ENCODE data around the gene CFAP99.

Gene CFAP99

GRCh38 chr4:2406406-2406805, 12.3 kb upstream of the CFAP99 start:
- no peak overlapping the region for H3K4me3 ChIP-seq (ENCODE audit: low read length)
- no peak for DNase-seq (ENCODE audit: low read depth)
- TF ChIP-seq CTCF (conservative IDR thresholded peaks at IDR 0.05; ENCODE audit: low read depth, low read length) = no peak

DNA sequence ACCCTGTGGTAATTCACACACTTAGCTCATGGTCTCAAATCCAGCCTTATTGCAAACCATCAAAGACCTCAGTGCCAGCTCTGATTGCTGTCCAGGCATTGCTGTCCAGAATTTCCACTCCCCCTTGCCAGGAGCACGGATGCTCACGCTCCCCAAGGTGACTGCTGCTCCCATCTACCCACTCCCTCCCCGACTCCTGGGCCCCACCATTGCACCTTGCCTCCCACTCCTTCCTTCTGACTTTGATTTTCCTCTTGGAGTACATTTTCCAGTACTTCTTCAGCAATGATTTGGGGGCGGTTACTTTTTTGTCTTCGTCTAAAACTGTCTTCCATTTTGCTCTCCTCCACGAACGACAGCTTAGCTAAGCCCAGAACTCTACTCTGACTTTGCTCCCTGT, 11.8 kb upstream of the CFAP99 start:
- TF ChIP-seq CTCF (conservative IDR thresholded peaks at IDR 0.05; ENCODE audit: low read depth, low read length) = no peak
- H3K4me3 ChIP-seq (ENCODE audit: low read length) = no peak overlapping the region
- no peak for DNase-seq (ENCODE audit: low read depth)

DNA sequence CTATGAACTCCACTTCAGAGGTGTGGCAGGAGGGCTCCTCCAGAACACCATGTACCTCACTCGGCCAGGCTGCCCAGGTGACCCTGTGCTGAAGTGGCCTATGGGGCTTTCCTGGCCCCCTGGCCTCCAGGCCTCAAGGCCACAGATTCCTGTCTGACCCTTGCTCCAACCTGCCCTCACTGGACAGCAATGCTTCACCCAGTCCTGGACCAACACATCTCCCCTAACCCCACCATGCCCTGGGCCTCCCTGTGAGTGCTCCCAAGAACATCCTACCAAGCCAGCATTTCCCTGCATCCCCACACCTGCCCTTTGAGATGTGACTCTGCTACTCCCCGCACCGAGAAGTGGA, 10.8 kb upstream of the CFAP99 start:
- TF ChIP-seq CTCF (conservative IDR thresholded peaks at IDR 0.05; ENCODE audit: low read depth, low read length) = no peak

GRCh38 chr4:2408401-2408958, 10.3 kb upstream of the CFAP99 start:
- TF ChIP-seq CTCF (conservative IDR thresholded peaks at IDR 0.05; ENCODE audit: low read depth, low read length) = no peak
- no peak overlapping the region for H3K4me3 ChIP-seq (ENCODE audit: low read length)
- DNase-seq (ENCODE audit: low read depth) = no peak

More for the DNA sequence above, 10.8 kb upstream of the CFAP99 start:
- no peak for DNase-seq (ENCODE audit: low read depth)
- no peak overlapping the region for H3K4me3 ChIP-seq (ENCODE audit: low read length)

DNA sequence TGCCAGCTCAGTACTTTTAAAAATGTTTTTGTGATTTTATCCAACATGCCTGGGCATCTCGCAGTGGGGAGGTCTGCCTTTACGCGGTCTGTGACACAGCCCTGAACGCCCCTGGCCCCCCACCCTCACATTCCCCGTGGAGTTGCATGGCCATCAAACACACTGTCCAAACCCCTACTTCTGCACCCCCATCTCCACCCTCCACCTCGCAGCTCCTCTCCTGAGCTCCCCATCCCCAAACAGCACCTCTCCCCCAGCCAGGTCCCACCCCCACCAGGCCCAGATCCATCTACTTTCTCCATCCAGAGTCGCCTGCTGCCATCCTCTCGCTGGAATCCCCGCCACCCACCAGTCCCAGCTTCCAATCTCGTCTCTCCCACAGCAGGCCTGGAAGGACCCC, 9.8 kb upstream of the CFAP99 start:
- TF ChIP-seq CTCF (conservative IDR thresholded peaks at IDR 0.05; ENCODE audit: low read depth, low read length) = no peak
- DNase-seq (ENCODE audit: low read depth) = no peak
- no peak overlapping the region for H3K4me3 ChIP-seq (ENCODE audit: low read length)

- H3K4me3 ChIP-seq (ENCODE audit: low read length) = no peak overlapping the region
- no peak for DNase-seq (ENCODE audit: low read depth)
- TF ChIP-seq CTCF (conservative IDR thresholded peaks at IDR 0.05; ENCODE audit: low read depth, low read length) = no peak
These were observed 9.4 kb upstream of the CFAP99 start for GRCh38 chr4:2409381-2409783.

- no peak overlapping the region for H3K4me3 ChIP-seq (ENCODE audit: low read length)
- no peak for DNase-seq (ENCODE audit: low read depth)
- no peak for TF ChIP-seq CTCF (conservative IDR thresholded peaks at IDR 0.05; ENCODE audit: low read depth, low read length)
These were observed 6.8 kb upstream of the CFAP99 start for GRCh38 chr4:2411786-2412510.
